Cardiac fibroblast (primary cell): Measurements from ENCODE around the gene HOXA6.

Source experiments
- DNase-seq, 2 donors: peaks; one replicate each; pipeline versions ENCODE4 v3.0.0 to v3.0.0-alpha.2; 2010; ENCODE audit warnings: low read depth in 2 of 2
- H3K4me3 ChIP-seq, 2 donors: replicated peaks in 1 of 2; 1 replicate in 1 of 2; 2 replicates in 1 of 2; pipeline ENCODE4 v1.5.1; 2011; ENCODE audit warnings: low read depth in 2 of 2, low read length in 2 of 2, mild to moderate bottlenecking in 2 of 2, moderate library complexity in 1 of 2
- TF ChIP-seq, protein P1 (sequence below): IDR thresholded peaks from one replicate; pipeline ENCODE4 v1.5.1; 2011; ENCODE audit warnings: low read depth, mild to moderate bottlenecking, low read length, inconsistent platforms

The HOXA6 gene

DNA sequence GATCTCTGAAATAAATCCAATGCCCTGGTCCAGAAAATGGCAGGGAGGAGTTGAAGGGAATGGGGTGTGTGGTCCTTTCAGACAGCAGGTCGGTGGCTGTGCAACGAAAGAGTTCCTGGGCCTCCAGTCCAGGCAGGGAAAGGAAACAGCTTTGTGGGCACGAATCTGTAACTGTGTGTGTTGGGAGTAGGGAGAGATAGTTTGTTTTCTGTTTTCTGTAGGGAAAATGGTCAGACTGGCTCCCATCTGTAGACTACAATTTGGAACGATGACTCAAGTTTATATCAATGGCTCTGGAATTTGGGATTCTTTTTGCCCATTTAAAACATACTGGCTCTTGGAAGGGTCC is 20.3 kb upstream of the HOXA6 start:
- no peak overlapping the region for H3K4me3 ChIP-seq
- DNase-seq = no peak

GRCh38 chr7:27166531-27167505 is 19.2 kb upstream of the HOXA6 start:
- no peak for DNase-seq
- TF ChIP-seq, protein P1, sequence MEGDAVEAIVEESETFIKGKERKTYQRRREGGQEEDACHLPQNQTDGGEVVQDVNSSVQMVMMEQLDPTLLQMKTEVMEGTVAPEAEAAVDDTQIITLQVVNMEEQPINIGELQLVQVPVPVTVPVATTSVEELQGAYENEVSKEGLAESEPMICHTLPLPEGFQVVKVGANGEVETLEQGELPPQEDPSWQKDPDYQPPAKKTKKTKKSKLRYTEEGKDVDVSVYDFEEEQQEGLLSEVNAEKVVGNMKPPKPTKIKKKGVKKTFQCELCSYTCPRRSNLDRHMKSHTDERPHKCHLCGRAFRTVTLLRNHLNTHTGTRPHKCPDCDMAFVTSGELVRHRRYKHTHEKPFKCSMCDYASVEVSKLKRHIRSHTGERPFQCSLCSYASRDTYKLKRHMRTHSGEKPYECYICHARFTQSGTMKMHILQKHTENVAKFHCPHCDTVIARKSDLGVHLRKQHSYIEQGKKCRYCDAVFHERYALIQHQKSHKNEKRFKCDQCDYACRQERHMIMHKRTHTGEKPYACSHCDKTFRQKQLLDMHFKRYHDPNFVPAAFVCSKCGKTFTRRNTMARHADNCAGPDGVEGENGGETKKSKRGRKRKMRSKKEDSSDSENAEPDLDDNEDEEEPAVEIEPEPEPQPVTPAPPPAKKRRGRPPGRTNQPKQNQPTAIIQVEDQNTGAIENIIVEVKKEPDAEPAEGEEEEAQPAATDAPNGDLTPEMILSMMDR = no peak
- H3K4me3 ChIP-seq = no peak overlapping the region

More for the DNA sequence above, 20.3 kb upstream of the HOXA6 start:
- TF ChIP-seq, protein P1 = no peak

DNA sequence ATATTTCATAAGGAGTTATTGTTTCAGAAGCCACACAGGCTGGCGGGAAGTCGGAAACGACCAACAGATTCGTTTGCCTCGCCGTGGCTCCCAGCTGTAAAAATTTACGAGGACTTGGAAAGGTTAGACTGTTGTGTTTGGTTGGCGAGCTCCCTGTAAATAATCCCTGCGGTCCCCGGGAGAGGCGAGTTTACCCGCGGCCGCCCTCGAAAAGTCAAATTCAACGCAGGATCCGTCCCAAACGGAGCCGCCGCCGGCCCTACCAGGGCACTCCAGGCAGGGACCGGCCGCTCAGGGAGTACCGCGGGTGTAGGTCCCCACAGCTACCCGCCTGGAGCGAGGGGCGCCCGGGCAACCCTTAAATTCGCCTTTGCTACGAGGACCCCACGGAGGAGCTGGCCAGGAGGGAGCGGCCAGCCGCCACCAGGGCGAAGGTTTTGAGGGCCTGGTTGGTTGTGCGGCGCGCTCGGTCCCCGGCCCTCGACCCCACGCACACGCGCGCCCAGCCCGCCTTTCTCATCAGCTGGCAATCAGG is 18.5 kb upstream of the HOXA6 start:
- H3K4me3 ChIP-seq = no peak overlapping the region
- TF ChIP-seq, protein P1 = no peak
- DNase-seq = no peak

DNA sequence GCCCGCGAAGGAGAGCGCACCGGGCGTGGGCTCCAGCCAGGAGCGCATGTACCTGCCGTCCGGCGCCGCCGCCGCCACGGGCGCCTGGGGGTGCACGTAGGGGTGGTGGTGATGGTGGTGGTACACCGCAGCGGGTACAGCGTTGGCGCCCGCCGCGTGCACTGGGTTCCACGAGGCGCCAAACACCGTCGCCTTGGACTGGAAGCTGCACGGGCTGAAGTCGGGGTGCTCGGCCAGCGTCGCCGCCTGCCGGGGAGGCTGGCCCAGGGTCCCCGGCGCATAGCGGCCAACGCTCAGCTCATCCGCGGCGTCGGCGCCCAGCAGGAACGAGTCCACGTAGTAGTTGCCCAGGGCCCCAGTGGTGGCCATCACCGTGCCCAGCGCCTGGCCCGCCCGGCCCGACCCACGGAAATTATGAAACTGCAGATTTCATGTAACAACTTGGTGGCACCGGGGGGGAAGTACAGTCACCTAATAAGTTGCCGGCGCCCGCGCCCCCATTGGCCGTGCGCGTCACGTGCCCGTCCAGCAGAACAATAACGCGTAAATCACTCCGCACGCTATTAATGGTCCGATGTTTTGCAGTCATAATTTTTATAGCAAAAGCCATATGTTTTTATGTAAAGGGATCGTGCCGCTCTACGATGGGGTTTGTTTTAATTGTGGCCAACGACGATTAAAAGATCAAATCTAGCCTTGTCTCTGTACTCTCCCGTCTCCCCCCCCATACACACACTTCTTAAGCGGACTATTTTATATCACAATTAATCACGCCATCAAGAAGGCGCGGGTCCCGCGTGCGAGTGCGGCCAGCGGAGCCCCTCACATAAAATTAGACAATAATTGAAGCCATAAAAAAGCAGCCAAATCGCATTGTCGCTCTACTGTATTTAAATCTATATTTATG is 17.8 kb upstream of the HOXA6 start, which contains the start of gene HOXA9:
TSS of gene HOXA9 (minus strand) at position 449 of the 907 bp plus-strand sequence. CDS start at position 369, 80 bp downstream.
- TF ChIP-seq, protein P1 = no peak
- no peak within 1 kb of the TSS for H3K4me3 ChIP-seq
- DNase-seq = no peak

- no peak overlapping the region for H3K4me3 ChIP-seq
- TF ChIP-seq, protein P1 = no peak
- no peak for DNase-seq
Observed at GRCh38 chr7:27164367-27165088, 17.0 kb upstream of the HOXA6 start.

DNA sequence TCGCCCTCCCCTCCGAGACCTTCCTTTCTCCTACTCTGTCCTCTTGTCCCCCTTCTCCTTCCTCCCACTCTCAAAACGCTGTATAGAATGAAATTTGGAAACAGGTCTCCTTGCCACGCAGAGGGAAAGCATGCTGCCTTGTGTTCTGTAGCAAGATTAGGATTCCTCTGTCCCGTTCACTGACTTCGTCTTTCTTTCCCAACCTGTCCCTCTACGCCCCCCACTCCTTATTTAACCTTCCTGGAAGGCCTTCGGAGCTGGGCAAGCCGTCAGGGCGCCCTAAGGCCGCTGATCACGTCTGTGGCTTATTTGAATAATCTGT is 16.4 kb upstream of the HOXA6 start:
- H3K4me3 ChIP-seq = no peak overlapping the region
- no peak for DNase-seq
- TF ChIP-seq, protein P1 = no peak
